GM19397 (cell line): ENCODE results near the gene ARHGAP21.

Source experiments
- ATAC-seq: cut with Tn5 transposase; IDR thresholded peaks from one replicate; pipeline ENCODE4 v1.9.1; 2021; ENCODE audit warnings: mild to moderate bottlenecking, moderate library complexity; ENCODE audit not compliant: unreplicated experiment

Gene ARHGAP21

DNA sequence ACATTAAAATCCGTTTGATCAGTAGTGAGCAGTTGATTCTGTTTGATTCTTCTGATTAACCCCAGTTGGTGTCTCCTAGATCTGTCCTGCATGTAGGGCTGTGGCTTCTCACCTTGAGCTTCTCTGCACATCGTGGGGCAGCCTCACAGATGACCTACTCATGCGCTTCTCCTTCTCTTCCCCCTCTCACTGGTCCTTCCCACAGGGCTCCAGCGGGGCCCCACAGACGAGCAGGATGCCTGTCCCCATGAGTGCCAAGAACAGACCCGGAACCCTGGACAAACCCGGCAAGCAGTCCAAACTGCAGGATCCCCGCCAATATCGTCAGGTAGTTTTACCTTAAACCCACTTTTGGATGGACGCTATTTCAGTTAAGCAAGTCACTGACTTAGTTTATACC, 178.9 kb downstream of the ARHGAP21 start:
- ATAC-seq, result no peak

DNA sequence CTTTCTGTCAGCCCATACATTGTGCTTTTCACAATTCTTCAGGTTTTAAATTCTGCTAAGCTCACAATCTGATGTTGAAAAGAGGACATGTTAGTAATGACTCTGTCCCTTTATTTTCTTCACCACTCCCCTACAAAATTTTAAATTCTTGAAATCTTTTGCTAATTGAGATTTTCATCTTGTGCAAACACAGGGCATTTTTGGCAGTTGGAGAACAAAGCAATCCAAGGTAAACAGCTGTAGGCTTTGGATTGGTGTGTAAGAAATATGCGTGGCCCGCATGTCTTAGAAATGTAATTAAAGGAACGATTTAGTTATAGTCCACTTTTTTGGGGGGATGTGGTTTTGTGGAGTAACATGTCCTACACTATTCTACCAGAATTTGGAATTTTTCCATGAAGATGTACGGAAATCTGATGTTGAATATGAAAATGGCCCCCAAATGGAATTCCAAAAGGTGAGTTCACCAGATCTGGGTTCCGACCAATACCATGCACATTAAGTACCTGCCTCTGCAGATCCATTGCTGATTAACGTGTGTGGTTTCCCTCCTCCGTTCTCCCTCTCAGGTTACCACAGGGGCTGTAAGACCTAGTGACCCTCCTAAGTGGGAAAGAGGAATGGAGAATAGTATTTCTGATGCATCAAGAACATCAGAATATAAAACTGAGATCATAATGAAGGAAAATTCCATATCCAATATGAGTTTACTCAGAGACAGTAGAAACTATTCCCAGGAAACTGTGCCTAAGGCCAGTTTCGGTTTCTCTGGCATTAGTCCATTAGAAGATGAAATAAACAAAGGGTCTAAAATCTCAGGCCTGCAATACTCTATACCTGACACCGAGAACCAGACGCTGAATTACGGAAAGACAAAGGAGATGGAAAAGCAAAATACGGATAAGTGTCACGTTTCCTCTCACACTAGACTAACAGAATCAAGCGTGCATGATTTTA, 181.1 kb downstream of the ARHGAP21 start:
- ATAC-seq, result no peak

DNA sequence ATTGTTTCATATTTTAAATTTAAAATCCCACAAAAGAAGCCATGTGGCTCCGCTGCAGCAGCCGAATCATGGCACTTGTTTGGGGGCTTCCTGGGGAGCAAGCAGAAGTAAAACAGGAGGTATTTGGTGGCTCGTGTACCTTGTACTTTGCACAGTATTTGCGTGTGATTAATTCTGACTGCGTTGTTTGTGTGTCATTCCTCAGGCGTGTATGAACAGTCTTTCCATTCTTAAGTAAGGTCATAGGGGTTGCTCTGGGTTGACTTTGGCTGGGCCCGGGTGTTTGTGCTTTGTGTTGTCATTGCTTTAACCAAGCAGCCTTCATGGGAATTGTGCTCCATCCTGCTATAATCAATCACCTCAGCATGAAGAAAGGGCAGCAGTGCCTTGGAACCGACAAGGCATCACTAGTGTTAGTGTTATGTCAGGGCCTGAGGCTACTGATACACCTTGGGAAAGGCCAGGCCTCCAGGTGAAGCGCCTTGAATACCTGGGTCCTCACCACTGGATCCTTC, 182.4 kb downstream of the ARHGAP21 start:
- ATAC-seq, result no peak

DNA sequence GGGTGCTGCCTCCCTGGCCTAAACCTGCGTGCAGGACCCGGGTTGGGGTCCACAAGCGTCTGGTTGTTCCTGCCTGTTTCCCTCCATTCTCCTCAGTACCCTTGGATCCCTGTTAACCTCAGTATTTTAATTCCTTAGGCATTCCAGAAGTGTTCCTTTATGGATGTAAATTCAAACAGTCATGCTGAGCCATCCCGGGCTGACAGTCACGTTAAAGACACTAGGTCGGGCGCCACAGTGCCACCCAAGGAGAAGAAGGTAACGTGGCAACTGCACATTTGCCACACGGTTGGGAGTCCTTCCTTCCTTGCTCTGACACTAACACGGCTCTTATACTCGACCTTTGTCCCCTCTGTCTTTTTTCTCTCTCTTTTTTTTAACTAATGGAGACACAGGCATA, 187.1 kb downstream of the ARHGAP21 start:
- no peak for ATAC-seq

DNA sequence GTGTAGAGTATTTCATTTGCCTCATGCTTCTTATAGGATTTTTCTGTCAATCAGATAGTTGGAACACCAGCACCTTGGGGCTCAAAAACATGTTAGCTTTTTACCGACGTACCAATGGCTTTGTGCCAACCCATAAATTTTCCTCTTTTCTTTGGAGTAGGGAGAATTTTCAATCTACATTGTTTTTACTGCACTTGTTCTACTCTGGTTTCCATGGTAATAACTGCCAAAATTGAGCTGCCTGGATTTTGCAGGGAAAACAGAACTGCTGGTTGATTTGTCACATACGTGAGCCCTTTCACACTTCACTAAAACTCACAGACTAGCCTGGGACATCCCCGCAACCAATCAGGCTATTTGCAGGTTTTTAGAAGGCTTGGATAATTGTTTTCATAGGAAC, 189.7 kb downstream of the ARHGAP21 start:
- ATAC-seq, result no peak
